ENCODE measurements around the gene NPM1. TPM values are rescaled to one million over a fixed set of nuclear protein-coding genes. Genes with fewer than 3 reads are reported as not detected.

The NPM1 gene
- total and polyA plus RNA-seq, 4 donors: 133 to 959 (median 363) TPM

DNA sequence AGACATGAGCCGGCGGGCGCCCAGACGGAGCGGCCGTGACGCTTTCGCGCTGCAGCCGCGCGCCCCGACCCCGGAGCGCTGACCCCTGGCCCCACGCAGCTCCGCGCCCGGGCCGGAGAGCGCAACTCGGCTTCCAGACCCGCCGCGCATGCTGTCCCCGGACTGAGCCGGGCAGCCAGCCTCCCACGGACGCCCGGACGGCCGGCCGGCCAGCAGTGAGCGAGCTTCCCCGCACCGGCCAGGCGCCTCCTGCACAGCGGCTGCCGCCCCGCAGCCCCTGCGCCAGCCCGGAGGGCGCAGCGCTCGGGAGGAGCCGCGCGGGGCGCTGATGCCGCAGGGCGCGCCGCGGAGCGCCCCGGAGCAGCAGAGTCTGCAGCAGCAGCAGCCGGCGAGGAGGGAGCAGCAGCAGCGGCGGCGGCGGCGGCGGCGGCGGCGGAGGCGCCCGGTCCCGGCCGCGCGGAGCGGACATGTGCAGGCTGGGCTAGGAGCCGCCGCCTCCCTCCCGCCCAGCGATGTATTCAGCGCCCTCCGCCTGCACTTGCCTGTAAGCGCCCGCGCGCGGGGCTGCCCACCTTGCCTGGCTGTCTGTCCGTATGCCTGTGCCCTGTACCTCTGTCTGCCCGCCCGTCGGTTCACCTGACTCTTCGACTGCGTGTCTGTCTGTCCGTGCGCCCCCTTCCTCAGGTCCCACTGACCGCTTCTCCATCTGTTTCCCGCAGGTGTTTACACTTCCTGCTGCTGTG is 32.2 kb downstream of the NPM1 start:
- Histone ChIP-seq H3K27ac (ENCODE audit: low read depth in 1 of 2, low read length in 2 of 2) (no peak overlapping the region), H3K4me3 (ENCODE audit: low read depth in 1 of 3, low read length in 3 of 3) (peak overlapping the region in 1 of 3 donors; percentile 46), H3K9me3 (ENCODE audit: control insufficient read depth in 4 of 4, low read length in 3 of 4) (no peaks in the 10 kb centered on the region), H3K27me3 (ENCODE audit: control insufficient read depth in 4 of 4, insufficient read depth in 4 of 4, low read length in 3 of 4) (peaks cover 0 to 6% (median 0%) of the 10 kb centered on the region in 4 donors), H3K4me1 (ENCODE audit: control insufficient read depth in 4 of 4, insufficient read depth in 4 of 4, low read length in 3 of 4) (peaks cover 16 to 27% (median 19%) of the 10 kb centered on the region in 4 donors), H3K36me3 (ENCODE audit: control insufficient read depth in 4 of 4, insufficient read depth in 3 of 4, low read depth in 1 of 4, low read length in 3 of 4) (no peaks in the 10 kb centered on the region), H3K9ac (ENCODE audit: low read depth in 1 of 2, low read length in 2 of 2) (no peak overlapping the region)
- no peak for DNase-seq (ENCODE audit: low spot score)
- TF ChIP-seq FOXA2 (IDR thresholded peaks at IDR 0.05) (no peak), RAD21 (IDR thresholded peaks at IDR 0.05) (no peak), EGR1 (IDR thresholded peaks at IDR 0.05; ENCODE audit: low read depth in 2 of 2) (no peak), TAF1 (conservative IDR thresholded peaks at IDR 0.05) (no peak), RXRA (IDR thresholded peaks at IDR 0.05) (no peak), GABPA (IDR thresholded peaks at IDR 0.05 in 1 of 2, conservative IDR thresholded peaks at IDR 0.05 in 1 of 2) (no peak), SP1 (IDR thresholded peaks at IDR 0.05) (no peak), NR2F2 (IDR thresholded peaks at IDR 0.05) (no peak), YY1 (IDR thresholded peaks at IDR 0.05) (no peak), HNF4G (IDR thresholded peaks at IDR 0.05) (no peak), FOXA1 (IDR thresholded peaks at IDR 0.05) (no peak), HNF4A (conservative IDR thresholded peaks at IDR 0.05) (no peak)
- TF ChIP-seq, protein P1, sequence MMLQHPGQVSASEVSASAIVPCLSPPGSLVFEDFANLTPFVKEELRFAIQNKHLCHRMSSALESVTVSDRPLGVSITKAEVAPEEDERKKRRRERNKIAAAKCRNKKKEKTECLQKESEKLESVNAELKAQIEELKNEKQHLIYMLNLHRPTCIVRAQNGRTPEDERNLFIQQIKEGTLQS (IDR thresholded peaks at IDR 0.05): no peak
- TF ChIP-seq, protein P2, sequence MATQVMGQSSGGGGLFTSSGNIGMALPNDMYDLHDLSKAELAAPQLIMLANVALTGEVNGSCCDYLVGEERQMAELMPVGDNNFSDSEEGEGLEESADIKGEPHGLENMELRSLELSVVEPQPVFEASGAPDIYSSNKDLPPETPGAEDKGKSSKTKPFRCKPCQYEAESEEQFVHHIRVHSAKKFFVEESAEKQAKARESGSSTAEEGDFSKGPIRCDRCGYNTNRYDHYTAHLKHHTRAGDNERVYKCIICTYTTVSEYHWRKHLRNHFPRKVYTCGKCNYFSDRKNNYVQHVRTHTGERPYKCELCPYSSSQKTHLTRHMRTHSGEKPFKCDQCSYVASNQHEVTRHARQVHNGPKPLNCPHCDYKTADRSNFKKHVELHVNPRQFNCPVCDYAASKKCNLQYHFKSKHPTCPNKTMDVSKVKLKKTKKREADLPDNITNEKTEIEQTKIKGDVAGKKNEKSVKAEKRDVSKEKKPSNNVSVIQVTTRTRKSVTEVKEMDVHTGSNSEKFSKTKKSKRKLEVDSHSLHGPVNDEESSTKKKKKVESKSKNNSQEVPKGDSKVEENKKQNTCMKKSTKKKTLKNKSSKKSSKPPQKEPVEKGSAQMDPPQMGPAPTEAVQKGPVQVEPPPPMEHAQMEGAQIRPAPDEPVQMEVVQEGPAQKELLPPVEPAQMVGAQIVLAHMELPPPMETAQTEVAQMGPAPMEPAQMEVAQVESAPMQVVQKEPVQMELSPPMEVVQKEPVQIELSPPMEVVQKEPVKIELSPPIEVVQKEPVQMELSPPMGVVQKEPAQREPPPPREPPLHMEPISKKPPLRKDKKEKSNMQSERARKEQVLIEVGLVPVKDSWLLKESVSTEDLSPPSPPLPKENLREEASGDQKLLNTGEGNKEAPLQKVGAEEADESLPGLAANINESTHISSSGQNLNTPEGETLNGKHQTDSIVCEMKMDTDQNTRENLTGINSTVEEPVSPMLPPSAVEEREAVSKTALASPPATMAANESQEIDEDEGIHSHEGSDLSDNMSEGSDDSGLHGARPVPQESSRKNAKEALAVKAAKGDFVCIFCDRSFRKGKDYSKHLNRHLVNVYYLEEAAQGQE (IDR thresholded peaks at IDR 0.05): no peak
- TF ChIP-seq, protein P3, sequence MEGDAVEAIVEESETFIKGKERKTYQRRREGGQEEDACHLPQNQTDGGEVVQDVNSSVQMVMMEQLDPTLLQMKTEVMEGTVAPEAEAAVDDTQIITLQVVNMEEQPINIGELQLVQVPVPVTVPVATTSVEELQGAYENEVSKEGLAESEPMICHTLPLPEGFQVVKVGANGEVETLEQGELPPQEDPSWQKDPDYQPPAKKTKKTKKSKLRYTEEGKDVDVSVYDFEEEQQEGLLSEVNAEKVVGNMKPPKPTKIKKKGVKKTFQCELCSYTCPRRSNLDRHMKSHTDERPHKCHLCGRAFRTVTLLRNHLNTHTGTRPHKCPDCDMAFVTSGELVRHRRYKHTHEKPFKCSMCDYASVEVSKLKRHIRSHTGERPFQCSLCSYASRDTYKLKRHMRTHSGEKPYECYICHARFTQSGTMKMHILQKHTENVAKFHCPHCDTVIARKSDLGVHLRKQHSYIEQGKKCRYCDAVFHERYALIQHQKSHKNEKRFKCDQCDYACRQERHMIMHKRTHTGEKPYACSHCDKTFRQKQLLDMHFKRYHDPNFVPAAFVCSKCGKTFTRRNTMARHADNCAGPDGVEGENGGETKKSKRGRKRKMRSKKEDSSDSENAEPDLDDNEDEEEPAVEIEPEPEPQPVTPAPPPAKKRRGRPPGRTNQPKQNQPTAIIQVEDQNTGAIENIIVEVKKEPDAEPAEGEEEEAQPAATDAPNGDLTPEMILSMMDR (IDR thresholded peaks at IDR 0.05; ENCODE audit: low read depth, low read length, missing input control): no peak
- 1% methylated on average over 95 of the region's 95 CpGs for WGBS

DNA sequence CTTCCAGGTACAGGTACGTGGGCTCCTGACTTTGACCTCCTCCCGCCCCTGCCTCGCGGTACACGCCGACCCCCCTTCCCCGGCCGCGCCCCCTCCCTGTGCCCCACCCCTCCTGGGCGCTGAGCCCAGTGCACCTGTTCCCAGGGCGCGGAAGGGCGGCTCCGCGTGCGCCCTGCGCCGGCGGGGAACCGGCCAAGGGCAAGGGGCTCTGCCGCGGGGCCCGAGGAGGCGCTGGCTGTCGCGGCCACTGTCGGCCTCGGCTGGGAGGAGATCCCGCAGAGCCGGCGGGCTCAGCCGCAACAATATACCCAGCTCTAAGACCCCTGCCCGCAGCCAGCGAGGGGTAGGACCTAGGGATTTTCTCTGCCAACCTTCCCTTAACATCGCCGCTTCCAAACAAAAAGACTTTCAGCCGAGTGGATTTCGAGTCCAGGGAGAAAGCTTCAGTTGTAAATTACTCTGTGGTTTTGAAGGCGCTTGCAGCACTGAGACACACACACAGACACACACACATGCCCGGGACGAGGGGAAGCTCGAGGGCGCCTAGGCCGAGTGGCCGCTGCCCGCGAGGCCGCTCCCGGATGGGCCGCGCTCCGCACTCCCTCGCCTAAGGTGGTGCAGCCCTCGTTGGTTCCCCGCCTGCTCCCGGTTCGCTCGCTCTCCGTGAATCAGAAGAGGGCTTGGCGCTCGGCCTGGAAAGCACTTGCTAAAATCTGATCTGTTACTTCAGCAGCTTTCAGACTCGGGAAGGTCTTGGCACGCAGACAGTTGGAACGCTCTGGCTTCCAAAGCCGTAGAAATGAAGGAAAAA is 33.0 kb downstream of the NPM1 start:
- 3% methylated on average over 65 of the region's 65 CpGs for WGBS
- DNase-seq (ENCODE audit: low spot score): no peak
- H3K4me3 ChIP-seq (ENCODE audit: low read depth in 1 of 3, low read length in 3 of 3): peak overlapping the region in 1 of 3 donors; percentile 46
- TF ChIP-seq RXRA (IDR thresholded peaks at IDR 0.05) (no peak), FOXA1 (IDR thresholded peaks at IDR 0.05) (no peak), EGR1 (IDR thresholded peaks at IDR 0.05; ENCODE audit: low read depth in 2 of 2) (no peak), SP1 (IDR thresholded peaks at IDR 0.05) (no peak), HNF4G (IDR thresholded peaks at IDR 0.05) (no peak), JUND (IDR thresholded peaks at IDR 0.05) (no peak), RAD21 (IDR thresholded peaks at IDR 0.05) (no peak), TAF1 (conservative IDR thresholded peaks at IDR 0.05) (no peak), GABPA (IDR thresholded peaks at IDR 0.05 in 1 of 2, conservative IDR thresholded peaks at IDR 0.05 in 1 of 2) (no peak), NR2F2 (IDR thresholded peaks at IDR 0.05) (no peak), FOXA2 (IDR thresholded peaks at IDR 0.05) (no peak), YY1 (IDR thresholded peaks at IDR 0.05) (no peak), HNF4A (conservative IDR thresholded peaks at IDR 0.05) (no peak)
- TF ChIP-seq, protein P3 (IDR thresholded peaks at IDR 0.05; ENCODE audit: low read depth, low read length, missing input control): no peak
- TF ChIP-seq, protein P1 (IDR thresholded peaks at IDR 0.05): no peak
- TF ChIP-seq, protein P4, sequence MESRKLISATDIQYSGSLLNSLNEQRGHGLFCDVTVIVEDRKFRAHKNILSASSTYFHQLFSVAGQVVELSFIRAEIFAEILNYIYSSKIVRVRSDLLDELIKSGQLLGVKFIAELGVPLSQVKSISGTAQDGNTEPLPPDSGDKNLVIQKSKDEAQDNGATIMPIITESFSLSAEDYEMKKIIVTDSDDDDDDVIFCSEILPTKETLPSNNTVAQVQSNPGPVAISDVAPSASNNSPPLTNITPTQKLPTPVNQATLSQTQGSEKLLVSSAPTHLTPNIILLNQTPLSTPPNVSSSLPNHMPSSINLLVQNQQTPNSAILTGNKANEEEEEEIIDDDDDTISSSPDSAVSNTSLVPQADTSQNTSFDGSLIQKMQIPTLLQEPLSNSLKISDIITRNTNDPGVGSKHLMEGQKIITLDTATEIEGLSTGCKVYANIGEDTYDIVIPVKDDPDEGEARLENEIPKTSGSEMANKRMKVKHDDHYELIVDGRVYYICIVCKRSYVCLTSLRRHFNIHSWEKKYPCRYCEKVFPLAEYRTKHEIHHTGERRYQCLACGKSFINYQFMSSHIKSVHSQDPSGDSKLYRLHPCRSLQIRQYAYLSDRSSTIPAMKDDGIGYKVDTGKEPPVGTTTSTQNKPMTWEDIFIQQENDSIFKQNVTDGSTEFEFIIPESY (IDR thresholded peaks at IDR 0.05): no peak
- TF ChIP-seq, protein P5, sequence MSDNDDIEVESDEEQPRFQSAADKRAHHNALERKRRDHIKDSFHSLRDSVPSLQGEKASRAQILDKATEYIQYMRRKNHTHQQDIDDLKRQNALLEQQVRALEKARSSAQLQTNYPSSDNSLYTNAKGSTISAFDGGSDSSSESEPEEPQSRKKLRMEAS (IDR thresholded peaks at IDR 0.05): no peak

More for the DNA sequence above, 33.0 kb downstream of the NPM1 start:
- Histone ChIP-seq H3K36me3 (ENCODE audit: control insufficient read depth in 4 of 4, insufficient read depth in 3 of 4, low read depth in 1 of 4, low read length in 3 of 4) (no peaks in the 10 kb centered on the region), H3K27me3 (ENCODE audit: control insufficient read depth in 4 of 4, insufficient read depth in 4 of 4, low read length in 3 of 4) (peaks cover 0 to 6% (median 0%) of the 10 kb centered on the region in 4 donors), H3K9ac (ENCODE audit: low read depth in 1 of 2, low read length in 2 of 2) (no peak overlapping the region), H3K4me1 (ENCODE audit: control insufficient read depth in 4 of 4, insufficient read depth in 4 of 4, low read length in 3 of 4) (peaks cover 16 to 27% (median 19%) of the 10 kb centered on the region in 4 donors), H3K9me3 (ENCODE audit: control insufficient read depth in 4 of 4, low read length in 3 of 4) (no peaks in the 10 kb centered on the region), H3K27ac (ENCODE audit: low read depth in 1 of 2, low read length in 2 of 2) (no peak overlapping the region)

Data from liver (tissue), 9 donors.